Ishikawa (cell line): Measurements from ENCODE around the gene RPTOR.

Experiments used
- CEBPB ChIP-seq: IDR thresholded peaks from 2 replicates; pipeline ENCODE4 v1.6.1; 2012
- CREB1 ChIP-seq: IDR thresholded peaks from 2 replicates; pipeline ENCODE4 v1.6.1; 2012; ENCODE audit warnings: low read depth
- EGR1 ChIP-seq: IDR thresholded peaks from 2 replicates; pipeline ENCODE4 v1.6.1; 2012
- EP300 ChIP-seq: IDR thresholded peaks from 2 replicates; pipeline ENCODE4 v1.6.1; 2012; ENCODE audit warnings: borderline replicate concordance
- FOXM1 ChIP-seq: IDR thresholded peaks from 2 replicates; pipeline ENCODE4 v1.6.1; 2012; ENCODE audit warnings: low read depth, borderline replicate concordance
- NFIC ChIP-seq: IDR thresholded peaks from 2 replicates; pipeline ENCODE4 v1.6.1; 2012
- RAD21 ChIP-seq: IDR thresholded peaks from 2 replicates; pipeline ENCODE4 v1.6.1; 2012; ENCODE audit warnings: low read depth
- TAF1 ChIP-seq: IDR thresholded peaks from 2 replicates; pipeline ENCODE4 v1.6.1; 2012; ENCODE audit warnings: low read depth, mild to moderate bottlenecking
- TEAD4 ChIP-seq: IDR thresholded peaks from 2 replicates; pipeline ENCODE4 v1.6.1; 2012
- YY1 ChIP-seq: IDR thresholded peaks from 2 replicates; pipeline ENCODE4 v1.6.1; 2012; ENCODE audit warnings: low read depth
- TF ChIP-seq, protein P1 (sequence below): IDR thresholded peaks from 2 replicates; pipeline ENCODE4 v1.6.1; 2012
- TF ChIP-seq, protein P2 (sequence below): IDR thresholded peaks from 2 replicates; pipeline ENCODE4 v1.6.1; 2012
- TF ChIP-seq, protein P3 (sequence below): IDR thresholded peaks from 2 replicates; pipeline ENCODE4 v1.6.1; 2012; ENCODE audit warnings: low read depth, mild to moderate bottlenecking

DNA sequence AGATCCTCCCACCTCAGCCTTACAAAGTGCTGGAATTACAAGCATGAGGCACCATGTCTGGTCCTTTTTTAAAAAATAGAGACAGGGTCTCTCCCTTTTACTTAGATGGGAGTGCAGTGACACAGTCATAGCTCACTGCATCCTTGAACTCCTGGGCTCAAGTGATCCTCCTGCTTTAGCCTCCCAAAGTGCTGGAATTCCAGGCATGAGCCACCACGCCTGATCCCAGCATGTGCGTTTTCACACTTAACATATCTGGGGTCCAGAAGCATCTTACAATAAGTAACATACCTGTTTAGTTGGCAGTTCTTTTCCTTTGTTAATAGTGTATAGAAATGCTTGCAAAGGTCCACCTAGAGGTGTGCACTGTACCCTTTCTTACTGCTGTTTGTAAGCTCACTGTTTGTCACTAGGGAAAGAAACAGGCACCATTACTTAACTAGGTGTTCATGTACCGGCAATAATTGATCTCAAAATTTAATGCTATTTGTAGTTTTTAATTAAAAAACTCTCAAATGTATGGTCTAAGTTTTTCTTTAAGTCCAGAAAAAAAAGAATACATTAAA lies 221.7 kb downstream of the RPTOR start:
- no peak for TF ChIP-seq EGR1
- no peak for TF ChIP-seq TEAD4
- TF ChIP-seq, protein P1, sequence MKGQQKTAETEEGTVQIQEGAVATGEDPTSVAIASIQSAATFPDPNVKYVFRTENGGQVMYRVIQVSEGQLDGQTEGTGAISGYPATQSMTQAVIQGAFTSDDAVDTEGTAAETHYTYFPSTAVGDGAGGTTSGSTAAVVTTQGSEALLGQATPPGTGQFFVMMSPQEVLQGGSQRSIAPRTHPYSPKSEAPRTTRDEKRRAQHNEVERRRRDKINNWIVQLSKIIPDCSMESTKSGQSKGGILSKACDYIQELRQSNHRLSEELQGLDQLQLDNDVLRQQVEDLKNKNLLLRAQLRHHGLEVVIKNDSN, result no peak
- TF ChIP-seq CEBPB, result no peak
- TF ChIP-seq FOXM1, result no peak
- TF ChIP-seq RAD21, result no peak
- TF ChIP-seq, protein P2, sequence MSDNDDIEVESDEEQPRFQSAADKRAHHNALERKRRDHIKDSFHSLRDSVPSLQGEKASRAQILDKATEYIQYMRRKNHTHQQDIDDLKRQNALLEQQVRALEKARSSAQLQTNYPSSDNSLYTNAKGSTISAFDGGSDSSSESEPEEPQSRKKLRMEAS, result no peak
- TF ChIP-seq, protein P3, sequence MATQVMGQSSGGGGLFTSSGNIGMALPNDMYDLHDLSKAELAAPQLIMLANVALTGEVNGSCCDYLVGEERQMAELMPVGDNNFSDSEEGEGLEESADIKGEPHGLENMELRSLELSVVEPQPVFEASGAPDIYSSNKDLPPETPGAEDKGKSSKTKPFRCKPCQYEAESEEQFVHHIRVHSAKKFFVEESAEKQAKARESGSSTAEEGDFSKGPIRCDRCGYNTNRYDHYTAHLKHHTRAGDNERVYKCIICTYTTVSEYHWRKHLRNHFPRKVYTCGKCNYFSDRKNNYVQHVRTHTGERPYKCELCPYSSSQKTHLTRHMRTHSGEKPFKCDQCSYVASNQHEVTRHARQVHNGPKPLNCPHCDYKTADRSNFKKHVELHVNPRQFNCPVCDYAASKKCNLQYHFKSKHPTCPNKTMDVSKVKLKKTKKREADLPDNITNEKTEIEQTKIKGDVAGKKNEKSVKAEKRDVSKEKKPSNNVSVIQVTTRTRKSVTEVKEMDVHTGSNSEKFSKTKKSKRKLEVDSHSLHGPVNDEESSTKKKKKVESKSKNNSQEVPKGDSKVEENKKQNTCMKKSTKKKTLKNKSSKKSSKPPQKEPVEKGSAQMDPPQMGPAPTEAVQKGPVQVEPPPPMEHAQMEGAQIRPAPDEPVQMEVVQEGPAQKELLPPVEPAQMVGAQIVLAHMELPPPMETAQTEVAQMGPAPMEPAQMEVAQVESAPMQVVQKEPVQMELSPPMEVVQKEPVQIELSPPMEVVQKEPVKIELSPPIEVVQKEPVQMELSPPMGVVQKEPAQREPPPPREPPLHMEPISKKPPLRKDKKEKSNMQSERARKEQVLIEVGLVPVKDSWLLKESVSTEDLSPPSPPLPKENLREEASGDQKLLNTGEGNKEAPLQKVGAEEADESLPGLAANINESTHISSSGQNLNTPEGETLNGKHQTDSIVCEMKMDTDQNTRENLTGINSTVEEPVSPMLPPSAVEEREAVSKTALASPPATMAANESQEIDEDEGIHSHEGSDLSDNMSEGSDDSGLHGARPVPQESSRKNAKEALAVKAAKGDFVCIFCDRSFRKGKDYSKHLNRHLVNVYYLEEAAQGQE, result no peak
- TF ChIP-seq YY1, result no peak
- no peak for TF ChIP-seq EP300
- no peak for TF ChIP-seq NFIC
- no peak for TF ChIP-seq CREB1
- no peak for TF ChIP-seq TAF1
